HepG2 (cell line): ENCODE measurements around the gene PRIM2. TPM values are rescaled to one million over a fixed set of nuclear protein-coding genes. Genes with fewer than 3 reads are reported as not detected.

Experiments
- CENPBD1 ChIP-seq: sonication (generic); formaldehyde crosslinking; IDR thresholded peaks from 2 replicates; pipeline ENCODE4 v1.8.0; 2022; ENCODE audit warnings: missing genetic modification reagents, low read depth, mild to moderate bottlenecking, borderline replicate concordance
- GFI1 ChIP-seq: sonication (generic); formaldehyde crosslinking; IDR thresholded peaks from 2 replicates; pipeline ENCODE4 v1.5.0; 2020; ENCODE audit warnings: missing genetic modification reagents, mild to moderate bottlenecking, borderline replicate concordance
- HOXA5 ChIP-seq: sonication (generic); formaldehyde crosslinking; IDR thresholded peaks from 2 replicates; pipeline ENCODE4 v1.4.0; 2020; ENCODE audit warnings: missing genetic modification reagents
- MED8 ChIP-seq: sonication (generic); formaldehyde crosslinking; IDR thresholded peaks from 2 replicates; pipeline ENCODE4 v1.8.1; 2023; ENCODE audit warnings: mild to moderate bottlenecking, missing genetic modification reagents; ENCODE audit not compliant: insufficient replicate concordance
- MZF1 ChIP-seq: sonication (generic); formaldehyde crosslinking; IDR thresholded peaks from 2 replicates; pipeline ENCODE4 v1.8.1; 2023; ENCODE audit warnings: mild to moderate bottlenecking, missing genetic modification reagents, borderline replicate concordance
- NRL ChIP-seq: sonication (generic); formaldehyde crosslinking; IDR thresholded peaks from 2 replicates; pipeline ENCODE4 v1.5.0; 2020; ENCODE audit warnings: missing genetic modification reagents, mild to moderate bottlenecking, moderate library complexity, borderline replicate concordance
- PHF20 ChIP-seq: sonication (generic); formaldehyde crosslinking; IDR thresholded peaks from 2 replicates; pipeline ENCODE4 v1.5.0; 2020; ENCODE audit warnings: mild to moderate bottlenecking, missing genetic modification reagents
- RBM22 ChIP-seq: fragments of 200-400 bp; formaldehyde crosslinking; optimal IDR thresholded peaks from 2 replicates; pipeline ENCODE3; 2017; ENCODE audit warnings: mild to moderate bottlenecking, low read length, moderate library complexity
- RFX3 ChIP-seq: IDR thresholded peaks from 2 replicates; pipeline ENCODE4 v1.6.1; 2016; ENCODE audit warnings: missing biosample characterization, missing genetic modification reagents
- SNAPC5 ChIP-seq: sonication (generic); formaldehyde crosslinking; IDR thresholded peaks from 2 replicates; pipeline ENCODE4 v1.8.1; 2023; ENCODE audit warnings: mild to moderate bottlenecking, missing genetic modification reagents, borderline replicate concordance
- TCF12 ChIP-seq, 2 experiments: fragments of 450-650 bp in 1 of 2; sonication (generic) in 1 of 2; formaldehyde crosslinking in 1 of 2; IDR thresholded peaks; 2 replicates each; pipeline versions ENCODE4 v1.6.1 to v1.8.0; 2017 to 2022; ENCODE audit warnings: antibody characterized with exemption in 1 of 2, mild to moderate bottlenecking in 1 of 2, missing genetic modification reagents in 1 of 2, moderate library complexity in 1 of 2
- TRIM22 ChIP-seq: fragments of 450-650 bp; IDR thresholded peaks from 2 replicates; pipeline ENCODE4 v1.6.1; 2017
- ZBTB25 ChIP-seq: IDR thresholded peaks from 2 replicates; pipeline ENCODE4 v1.6.1; 2018; ENCODE audit warnings: missing genetic modification reagents
- ZBTB33 ChIP-seq: sonication (generic); formaldehyde crosslinking; IDR thresholded peaks from 2 replicates; pipeline ENCODE4 v1.4.0; 2020; ENCODE audit warnings: missing genetic modification reagents
- ZNF101 ChIP-seq: sonication (generic); formaldehyde crosslinking; IDR thresholded peaks from 2 replicates; pipeline ENCODE4 v1.4.0; 2020; ENCODE audit warnings: mild to moderate bottlenecking, low read depth, missing genetic modification reagents, borderline replicate concordance
- ZNF280B ChIP-seq: sonication (generic); formaldehyde crosslinking; IDR thresholded peaks from 2 replicates; pipeline ENCODE4 v1.5.0; 2020; ENCODE audit warnings: missing genetic modification reagents, mild to moderate bottlenecking, borderline replicate concordance
- ZNF530 ChIP-seq: sonication (generic); formaldehyde crosslinking; IDR thresholded peaks from 2 replicates; pipeline ENCODE4 v1.5.0; 2020; ENCODE audit warnings: low read depth, mild to moderate bottlenecking, missing genetic modification reagents
- ZNF547 ChIP-seq: sonication (generic); formaldehyde crosslinking; IDR thresholded peaks from 2 replicates; pipeline ENCODE4 v1.5.1; 2020; ENCODE audit warnings: mild to moderate bottlenecking, missing genetic modification reagents
- ZNF556 ChIP-seq: sonication (generic); formaldehyde crosslinking; IDR thresholded peaks from 2 replicates; pipeline ENCODE4 v1.4.0; 2020; ENCODE audit warnings: mild to moderate bottlenecking, missing genetic modification reagents, borderline replicate concordance
- ZNF567 ChIP-seq: sonication (generic); formaldehyde crosslinking; IDR thresholded peaks from 2 replicates; pipeline ENCODE4 v1.8.1; 2023; ENCODE audit warnings: mild to moderate bottlenecking, missing genetic modification reagents, borderline replicate concordance
- ZNF879 ChIP-seq: sonication (generic); formaldehyde crosslinking; IDR thresholded peaks from 2 replicates; pipeline ENCODE4 v1.8.1; 2023; ENCODE audit warnings: missing genetic modification reagents
- polyA plus RNA-seq, 8 experiments: library from polyadenylated mRNA; depleted of rRNA in 3 of 8; stranded (reverse) in 7 of 8; unstranded in 1 of 8; fragments of >200 nt; fragmentation: Illumina TruSeq in 4 of 8; extraction: Trizol in 4 of 8; gene quantifications; 2 replicates each; pipeline versions ENCODE4 v1.2.1 to v1.2.3, GENCODE V29; 2011 to 2016; ENCODE audit warnings: low read depth in 4 of 8, missing spikeins in 1 of 8, mixed read lengths in 1 of 8; ENCODE audit not compliant: insufficient read depth in 1 of 8
- total RNA-seq, 5 experiments: library from RNA; depleted of rRNA; stranded (reverse); fragments of >200 nt; fragmentation: Illumina TruSeq; extraction: Trizol; gene quantifications; 2 replicates each; pipeline ENCODE4 v1.2.3, GENCODE V29; 2016; ENCODE audit warnings: low read depth in 1 of 5

PRIM2 gene
- total and polyA plus RNA-seq, 2 of the 13 experiments (the other 11 are each of a cell fraction or from before 2014, with no cell fraction given) = 8.0 to 52.7 TPM

- TF ChIP-seq ZBTB25 (CRISPR knock-in tag) (peak; percentile 39; the same call in 1 of the 2 replicates), MED8 (CRISPR knock-in tag) (peak; percentile 30), TCF12 (IDR thresholded peaks at IDR 0.05) (no peak), TCF12 (CRISPR knock-in tag; IDR thresholded peaks at IDR 0.05) (0 out of 2 replicates have a peak, but pooled peaks have one; percentile 44), ZNF556 (CRISPR knock-in tag) (peak; percentile 52; the same call in 1 of the 2 replicates), MZF1 (CRISPR knock-in tag) (no peak), NRL (peak; percentile 77; the same call in 1 of the 2 replicates), GFI1 (CRISPR knock-in tag) (0 out of 2 replicates have a peak, but pooled peaks have one; percentile 49), RFX3 (CRISPR knock-in tag) (no peak), ZNF280B (CRISPR knock-in tag) (peak; percentile 87), ZNF567 (CRISPR knock-in tag) (0 out of 2 replicates have a peak, but pooled peaks have one; percentile 30), ZNF530 (CRISPR knock-in tag) (no peak), PHF20 (peak; percentile 88), HOXA5 (peak; percentile 39; the same call in 1 of the 2 replicates), ZNF547 (CRISPR knock-in tag) (no peak), ZNF879 (CRISPR knock-in tag) (peak; percentile 81; the same call in 1 of the 2 replicates), ZNF101 (no peak; the same call in 1 of the 2 replicates), RBM22 (no peak), TRIM22 (no peak), CENPBD1 (0 out of 2 replicates have a peak, but pooled peaks have one; percentile 41), SNAPC5 (CRISPR knock-in tag) (no peak), ZBTB33 (0 out of 2 replicates have a peak, but pooled peaks have one; percentile 5)
These were observed at the start of gene PRIM2 (continued) for GRCh38 chr6:57317060-57317943.
